ENCODE measurements around the gene SYNGAP1.
A peak's percentile ranks its signal among the peaks of the same experiment; 100 is the strongest.

Gene SYNGAP1

DNA sequence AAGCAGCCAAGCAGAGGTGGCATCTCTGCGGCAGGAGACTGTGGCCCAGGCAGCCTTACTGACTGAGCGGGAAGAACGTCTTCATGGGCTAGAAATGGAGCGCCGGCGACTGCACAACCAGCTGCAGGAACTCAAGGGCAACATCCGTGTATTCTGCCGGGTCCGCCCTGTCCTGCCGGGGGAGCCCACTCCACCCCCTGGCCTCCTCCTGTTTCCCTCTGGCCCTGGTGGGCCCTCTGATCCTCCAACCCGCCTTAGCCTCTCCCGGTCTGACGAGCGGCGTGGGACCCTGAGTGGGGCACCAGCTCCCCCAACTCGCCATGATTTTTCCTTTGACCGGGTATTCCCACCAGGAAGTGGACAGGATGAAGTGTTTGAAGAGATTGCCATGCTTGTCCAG lies 15.0 kb upstream of the SYNGAP1 start:
- no peak for DNase-seq (ENCODE audit: low spot score)

DNA sequence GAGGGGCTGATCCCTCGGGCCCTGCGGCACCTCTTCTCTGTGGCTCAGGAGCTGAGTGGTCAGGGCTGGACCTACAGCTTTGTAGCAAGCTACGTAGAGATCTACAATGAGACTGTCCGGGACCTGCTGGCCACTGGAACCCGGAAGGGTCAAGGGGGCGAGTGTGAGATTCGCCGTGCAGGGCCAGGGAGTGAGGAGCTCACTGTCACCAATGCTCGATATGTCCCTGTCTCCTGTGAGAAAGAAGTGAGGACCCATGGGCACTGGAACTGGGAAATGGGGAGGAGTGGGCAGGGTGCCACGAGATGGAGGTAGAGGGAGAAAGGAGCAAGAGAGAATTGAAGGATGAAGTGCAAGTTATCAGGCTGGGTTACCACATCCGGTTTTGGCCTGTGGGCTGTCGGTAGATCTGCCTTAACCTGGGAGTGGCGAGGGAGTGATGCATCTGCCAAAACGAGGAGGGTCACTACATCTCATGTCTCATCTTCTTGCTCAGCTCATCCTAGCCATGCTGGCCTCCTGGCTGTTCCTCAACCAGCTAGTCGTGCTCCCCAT lies 14.4 kb upstream of the SYNGAP1 start:
- DNase-seq (ENCODE audit: low spot score) = no peak

GRCh38 chr6:33406126-33406525 lies 13.7 kb upstream of the SYNGAP1 start:
- DNase-seq (ENCODE audit: low spot score) = no peak

DNA sequence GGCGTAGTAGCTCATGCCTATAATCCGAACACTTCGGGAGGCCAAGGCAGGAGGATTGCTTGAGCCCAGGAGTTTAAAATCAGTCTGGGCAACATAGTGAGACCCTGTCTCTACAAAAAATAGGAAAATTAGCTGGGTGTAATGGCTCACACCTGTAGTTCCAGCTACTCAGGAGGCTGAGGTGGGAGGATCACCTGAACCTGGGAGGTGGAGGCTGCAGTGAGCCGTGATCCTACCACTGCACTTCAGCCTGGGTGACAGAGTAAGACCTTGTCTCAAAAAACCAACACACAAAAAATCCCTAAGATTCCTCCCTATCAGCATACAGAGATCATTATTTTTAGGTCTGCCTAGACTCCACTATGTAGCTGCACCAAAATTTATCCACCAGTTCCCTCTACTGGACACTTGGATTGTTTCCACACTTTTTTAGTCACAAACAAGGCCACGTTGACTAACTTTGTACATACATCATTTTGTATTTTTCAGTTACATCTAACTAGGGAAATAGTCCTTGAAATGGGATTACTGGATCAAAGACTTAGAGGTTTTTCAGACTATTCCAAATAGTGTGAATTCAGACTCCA lies 12.6 kb upstream of the SYNGAP1 start:
- DNase-seq (ENCODE audit: low spot score) = no peak

DNA sequence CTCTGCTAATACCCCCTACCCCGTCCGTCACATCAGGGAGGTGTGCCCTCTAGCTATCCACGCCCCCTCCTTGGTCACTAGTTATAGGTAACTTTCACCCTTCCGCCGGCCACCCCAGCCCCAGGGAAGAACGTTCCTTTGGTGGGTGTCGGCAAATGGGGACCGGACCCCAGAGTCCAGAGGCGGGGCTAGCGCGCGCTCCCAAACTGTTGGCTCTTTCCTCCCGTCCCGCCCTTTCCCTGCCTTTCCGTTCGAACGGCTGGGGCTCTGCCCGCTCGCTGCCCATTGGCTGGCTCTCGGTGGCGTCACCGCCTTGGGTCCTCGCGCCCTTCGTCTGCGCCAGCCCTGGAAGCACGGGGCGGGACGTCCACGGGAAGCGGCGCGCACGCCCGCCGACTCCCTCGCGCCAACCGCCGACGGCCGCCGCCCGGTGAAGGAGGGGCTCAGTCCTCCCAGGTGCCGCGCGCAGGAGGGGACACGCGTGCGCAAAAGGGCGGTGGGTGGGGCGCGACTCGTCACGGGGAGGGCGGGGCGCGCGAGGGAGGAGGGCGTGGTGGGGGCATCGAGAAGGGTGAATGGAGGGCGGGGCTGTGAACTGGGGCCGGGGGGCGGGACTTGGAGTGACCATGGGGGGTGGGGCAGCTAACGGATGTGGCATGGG lies 9.7 kb upstream of the SYNGAP1 start:
- DNase-seq (ENCODE audit: low spot score) = peak; percentile 90

DNA sequence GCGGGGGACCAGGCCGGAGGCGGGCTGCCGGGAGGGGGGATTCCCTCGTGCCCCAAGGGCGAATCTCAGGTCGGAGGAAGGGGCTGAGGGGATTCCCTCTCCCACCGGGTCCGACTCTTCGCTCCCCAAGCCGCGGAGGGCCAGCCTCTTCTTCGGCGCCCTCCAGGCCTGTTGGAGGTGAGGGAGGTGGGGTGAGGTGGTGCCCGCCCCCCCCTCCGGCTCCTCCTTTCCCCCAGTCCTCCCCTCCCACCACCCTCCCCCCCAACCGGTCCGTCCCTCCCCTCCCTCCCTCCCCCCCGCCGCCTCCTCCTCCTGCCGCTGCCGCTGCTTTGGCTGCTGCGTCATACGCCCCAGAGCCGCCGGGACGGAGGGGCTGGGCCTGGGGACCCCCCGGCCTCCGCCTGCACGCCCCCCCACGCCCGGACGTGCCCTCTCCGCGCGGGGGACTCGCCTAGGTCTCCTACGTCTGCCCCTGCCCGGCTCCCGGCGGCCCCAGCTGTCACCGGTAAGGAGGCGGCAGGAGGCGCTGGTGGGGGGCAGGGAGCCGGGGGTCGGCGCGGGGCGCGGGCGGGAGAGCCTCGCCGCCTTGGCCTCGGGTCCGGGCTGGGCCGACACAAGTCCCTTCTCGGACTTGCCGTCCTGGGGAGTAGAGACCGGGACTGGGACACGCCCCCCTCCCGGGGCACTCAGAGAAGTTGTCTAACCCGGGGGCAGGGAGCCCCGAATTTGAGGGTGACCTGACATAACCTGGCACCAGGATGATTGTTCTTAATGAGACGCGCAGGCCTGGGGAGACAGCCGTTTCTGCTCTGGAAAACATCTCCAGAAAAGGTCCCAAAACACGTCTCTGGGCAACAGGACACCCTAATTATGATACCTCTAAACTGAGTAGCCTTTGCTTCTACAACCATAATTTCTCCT lies 8.9 kb upstream of the SYNGAP1 start, which contains the start of gene PHF1:
PHF1 (plus strand) TSS at position 304 of the 921 bp plus-strand sequence. CDS start 1,250 bp downstream, outside the sequence.
- DNase-seq (ENCODE audit: low spot score) = peak; percentile 69

DNA sequence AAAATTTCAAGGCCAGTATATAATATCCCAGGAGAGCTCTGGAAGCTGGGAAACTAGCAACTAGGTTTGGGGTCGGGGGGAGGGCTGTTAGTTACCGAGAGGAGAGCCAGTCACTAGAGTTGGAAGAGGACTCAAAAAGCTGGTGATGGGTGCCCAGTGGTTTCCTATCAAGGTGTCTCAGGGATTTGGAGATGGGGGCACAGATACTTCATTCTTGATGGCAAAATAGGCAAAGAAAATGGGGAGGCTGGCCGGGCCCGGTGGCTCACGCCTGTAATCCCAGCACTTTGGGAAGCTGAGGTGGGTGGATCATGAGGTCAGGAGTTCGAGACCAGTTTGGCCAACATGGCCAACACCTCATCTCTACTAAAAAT lies 8.2 kb upstream of the SYNGAP1 start:
- DNase-seq (ENCODE audit: low spot score) = no peak

- no peak for DNase-seq (ENCODE audit: low spot score)
These were observed 7.5 kb upstream of the SYNGAP1 start for GRCh38 chr6:33412140-33413009.

- no peak for DNase-seq (ENCODE audit: low spot score)
These were observed 6.4 kb upstream of the SYNGAP1 start for GRCh38 chr6:33413241-33414120.

GRCh38 chr6:33414592-33415271 lies 5.1 kb upstream of the SYNGAP1 start:
- no peak for DNase-seq (ENCODE audit: low spot score)

DNA sequence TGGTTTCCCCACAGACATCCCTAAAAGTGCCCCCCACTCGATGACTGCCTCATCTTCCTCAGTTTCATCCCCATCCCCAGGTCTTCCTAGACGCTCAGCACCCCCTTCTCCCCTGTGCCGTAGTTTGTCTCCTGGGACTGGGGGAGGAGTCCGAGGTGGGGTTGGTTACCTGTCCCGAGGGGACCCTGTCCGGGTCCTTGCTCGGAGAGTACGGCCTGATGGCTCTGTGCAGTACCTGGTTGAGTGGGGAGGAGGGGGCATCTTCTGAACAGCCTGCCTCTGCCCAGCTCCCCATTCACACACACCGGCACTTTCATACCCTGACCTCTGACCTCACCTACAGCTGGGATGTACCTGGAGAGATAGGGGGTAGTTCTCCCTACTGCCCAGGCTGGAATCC lies 4.0 kb upstream of the SYNGAP1 start:
- no peak for DNase-seq (ENCODE audit: low spot score)

DNA sequence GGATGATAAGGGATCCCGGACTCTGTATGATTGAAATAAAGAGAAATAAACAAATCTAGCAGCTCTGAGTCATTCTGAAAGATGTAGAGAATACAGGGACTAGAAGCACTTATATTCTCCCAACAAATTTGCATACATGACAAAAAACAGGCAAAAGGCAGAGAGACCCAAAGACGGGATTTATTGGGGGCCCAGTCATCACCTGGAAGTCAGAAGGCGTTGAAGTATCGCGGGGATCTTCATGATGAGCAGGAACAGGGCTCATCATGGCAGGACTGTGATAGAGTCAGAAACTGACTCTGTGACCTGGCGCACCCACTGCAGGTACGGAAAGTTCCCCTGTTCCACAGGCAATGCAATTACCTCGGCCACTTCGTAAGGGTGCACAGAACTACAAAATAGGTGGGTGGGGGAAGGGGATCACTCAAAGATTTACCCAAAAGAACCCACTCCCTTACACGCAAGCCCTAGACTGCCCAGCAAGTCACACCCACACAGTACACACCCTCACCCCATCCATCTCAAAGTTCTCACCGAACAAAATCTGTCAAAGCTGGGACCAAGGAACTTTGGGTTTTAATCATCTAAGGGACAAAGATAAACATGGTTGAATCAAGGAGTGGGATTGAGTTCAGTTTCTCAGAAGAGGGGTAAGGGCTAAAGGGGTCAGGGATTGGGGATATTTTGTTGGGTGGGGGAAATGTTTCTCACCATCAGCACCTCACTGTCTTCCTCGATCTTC lies 3.3 kb upstream of the SYNGAP1 start:
- DNase-seq (ENCODE audit: low spot score) = no peak

GRCh38 chr6:33417128-33417902 lies 2.5 kb upstream of the SYNGAP1 start:
- peak; percentile 44 for DNase-seq (ENCODE audit: low spot score)

GRCh38 chr6:33417903-33418689 lies 1.8 kb upstream of the SYNGAP1 start, which contains the start of gene CUTA:
TSS of gene CUTA (minus strand) at chr6:33418107. CDS start at chr6:33418000, 107 bp downstream.
- DNase-seq (ENCODE audit: low spot score) = peak; percentile 98

GRCh38 chr6:33418690-33419291 lies 1.1 kb upstream of the SYNGAP1 start:
- no peak for DNase-seq (ENCODE audit: low spot score)

DNA sequence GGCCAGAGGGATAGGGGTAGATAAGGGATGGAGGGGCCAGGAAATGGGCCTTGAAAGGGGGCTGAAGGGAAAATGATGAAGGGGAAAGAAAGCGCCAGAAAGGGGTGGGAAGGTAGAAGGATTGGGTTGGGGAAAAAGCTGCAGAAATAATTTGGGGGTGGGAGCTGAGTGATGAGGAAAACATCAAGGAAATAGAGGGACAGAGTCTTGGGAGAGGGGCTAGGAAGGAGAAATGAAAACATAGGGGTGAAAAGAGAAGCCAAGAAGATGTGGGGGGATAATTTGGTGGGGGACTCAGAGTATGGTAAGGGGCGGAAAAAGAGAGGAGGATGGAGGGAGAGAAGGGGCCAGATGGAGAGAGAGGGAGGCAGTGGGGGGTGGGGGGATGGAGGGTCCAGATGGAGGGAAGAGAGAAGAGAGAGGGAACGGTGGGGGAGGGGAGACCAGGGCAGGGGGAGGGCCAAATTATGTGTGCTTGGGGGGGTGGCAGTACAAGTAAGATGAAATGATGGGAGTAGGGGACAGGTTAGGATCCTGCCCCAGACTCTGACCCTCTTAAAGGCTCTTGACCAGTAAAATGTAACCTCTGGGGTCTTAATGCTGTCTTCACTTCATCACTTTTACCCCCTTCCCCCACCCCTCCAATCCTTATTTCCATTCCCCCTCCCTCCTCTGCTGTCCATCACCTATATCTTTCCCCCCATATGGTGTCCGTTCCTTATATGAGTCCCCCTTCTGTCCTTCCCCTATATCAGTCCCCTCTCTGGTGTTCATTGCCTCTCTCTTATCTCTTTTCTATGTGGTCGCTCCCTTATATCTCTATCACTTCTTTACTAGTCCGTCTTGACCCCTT lies 852 bp downstream of the SYNGAP1 start:
- DNase-seq (ENCODE audit: low spot score) = no peak

All from SW480 (cell line).